T-cell (primary cell): Measurements from ENCODE around the gene ABCB11. TPM values are rescaled to one million over a fixed set of nuclear protein-coding genes. Genes with fewer than 3 reads are reported as not detected.
"Not testable (repeated sequence)": the region's sequence is repeated elsewhere in the genome, so short reads cannot be mapped to it uniquely, and the experiment has no call there.

ENCODE experiments used
- ATAC-seq, 4 experiments: fragments of 200-7000 bp in 3 of 4; fragments of 150-1000 bp in 1 of 4; cut with Tn5 transposase; replicated peaks in 1 of 4; 1 replicate in 3 of 4; 2 replicates in 1 of 4; pipeline ENCODE4 v1.10.0; 2021; ENCODE audit warnings: moderate library complexity in 3 of 4, mild to moderate bottlenecking in 2 of 4, moderate number of reproducible peaks in 1 of 4
- CTCF ChIA-PET, 2 donors: fragments of 300-600 bp; sonication (Branson Sonifier 250); formaldehyde crosslinking; loops; one replicate each; lab custom pipeline; 2022; ENCODE audit warnings: antibody characterized with exemption in 2 of 2; lab: Charles Lee
- POLR2A ChIA-PET, 2 donors: fragments of 300-600 bp; sonication (Branson Sonifier 250); formaldehyde crosslinking; loops; one replicate each; lab custom pipeline; 2022; ENCODE audit warnings: antibody characterized with exemption in 2 of 2; lab: Charles Lee
- DNase-seq, 35 experiments: peaks; one replicate each; pipeline versions ENCODE4 v3.0.0 to v3.0.0-alpha.2; 2013 to 2023
- H3K27ac ChIP-seq: one replicate; pipeline ENCODE4 v1.5.1; 2013; ENCODE audit warnings: low read length
- H3K27me3 ChIP-seq, 2 experiments: replicated peaks in 1 of 2; 1 replicate in 1 of 2; 2 replicates in 1 of 2; pipeline versions ENCODE4 v1.6.1 to v1.7.0; 2013; ENCODE audit warnings: low read length in 1 of 2, mixed read lengths in 1 of 2; ENCODE audit not compliant: control insufficient read depth in 2 of 2, insufficient read depth in 2 of 2; ENCODE audit errors: extremely low read depth in 1 of 2
- H3K36me3 ChIP-seq, 2 donors: 1 replicate in 1 of 2; 2 replicates in 1 of 2; pipeline versions ENCODE4 v1.6.1 to v1.7.0; 2013; ENCODE audit warnings: low read length in 1 of 2; ENCODE audit not compliant: control insufficient read depth in 2 of 2, insufficient read depth in 1 of 2; ENCODE audit errors: extremely low read depth in 1 of 2
- H3K4me1 ChIP-seq, 2 experiments: 1 replicate in 1 of 2; 2 replicates in 1 of 2; pipeline versions ENCODE4 v1.6.1 to v1.7.0; 2013; ENCODE audit warnings: low read length in 2 of 2, mixed read lengths in 1 of 2; ENCODE audit not compliant: insufficient read depth in 2 of 2, control insufficient read depth in 1 of 2; ENCODE audit errors: extremely low read depth in 1 of 2
- H3K4me3 ChIP-seq, 2 donors: 1 replicate in 1 of 2; 2 replicates in 1 of 2; pipeline versions ENCODE4 v1.5.1 to v1.7.0; 2013; ENCODE audit warnings: mild to moderate bottlenecking in 2 of 2, low read length in 1 of 2, moderate library complexity in 1 of 2; ENCODE audit not compliant: control insufficient read depth in 1 of 2; ENCODE audit errors: extremely low read depth in 1 of 2
- H3K9me3 ChIP-seq: 2 replicates; pipeline ENCODE4 v1.7.0; 2013
- H3K27ac Mint-ChIP-seq, 2 donors: one replicate each; pipeline ENCODE4 v1.8.0; 2020 to 2021; ENCODE audit warnings: mild to moderate bottlenecking in 2 of 2, mixed read lengths in 2 of 2
- H3K27me3 Mint-ChIP-seq, 2 donors: one replicate each; pipeline ENCODE4 v1.8.0; 2021 to 2022; ENCODE audit warnings: mixed read lengths in 2 of 2
- H3K36me3 Mint-ChIP-seq: one replicate; pipeline ENCODE4 v1.8.0; 2021; ENCODE audit warnings: mixed read lengths
- H3K4me1 Mint-ChIP-seq, 3 donors: one replicate each; pipeline ENCODE4 v1.8.0; 2020 to 2022; ENCODE audit warnings: mixed read lengths in 3 of 3, mild to moderate bottlenecking in 1 of 3
- H3K4me3 Mint-ChIP-seq, 3 donors: one replicate each; pipeline ENCODE4 v1.8.0; 2020 to 2022; ENCODE audit warnings: mild to moderate bottlenecking in 3 of 3, mixed read lengths in 3 of 3, moderate library complexity in 3 of 3
- H3K9me3 Mint-ChIP-seq, 3 donors: one replicate each; pipeline ENCODE4 v1.8.0; 2020 to 2022; ENCODE audit warnings: mixed read lengths in 3 of 3
- WGBS: methylation state at CpG from one replicate; pipeline ENCODE4 v1.1.5; 2013; ENCODE audit warnings: missing lambda C conversion rate; ENCODE audit not compliant: insufficient coverage; 5-methylcytosine and 5-hydroxymethylcytosine counted together
- total RNA-seq, 35 experiments: library from RNA in 6 of 35; stranded (reverse) in 6 of 35; fragments of 120-200 nt in 1 of 35; gene quantifications; one replicate each; pipeline versions ENCODE4 v1.2.1 to v1.2.4 and lab custom pipeline; 2013 to 2026

The ABCB11 gene
- total RNA-seq, 5 donors from 2014 or later (not counting 1 experiment from before 2014, with no cell fraction given) = 0.03 TPM; not detected in 3

DNA sequence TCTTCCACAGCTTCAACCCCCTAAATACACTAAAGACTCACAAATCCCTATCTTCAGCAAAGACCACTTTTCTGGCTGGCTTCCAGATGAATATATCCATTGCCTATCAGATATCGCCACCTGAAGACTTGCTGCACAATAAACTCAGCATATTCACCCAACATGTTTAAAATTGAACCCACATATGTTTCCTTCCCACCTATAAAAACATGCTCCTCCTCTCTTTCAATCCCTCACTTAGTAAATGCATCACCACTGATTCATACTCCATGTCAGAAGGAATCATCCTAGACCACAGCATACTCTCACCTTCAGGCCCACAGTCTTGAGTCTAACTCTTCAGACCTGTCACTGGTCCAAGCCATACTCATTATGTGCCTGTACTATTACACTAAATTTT is 146.1 kb downstream of the ABCB11 start:
- Histone ChIP-seq H3K9me3 (no peaks in the 10 kb centered on the region), H3K27ac (no peak overlapping the region), H3K4me3 (no peak overlapping the region), H3K4me1 (peaks cover 0 to 4% of the 10 kb centered on the region in 2 experiments), H3K27me3 (no peaks in the 10 kb centered on the region), H3K36me3 (no peaks in the 10 kb centered on the region)
- no peak for DNase-seq
- H3K4me1 Mint-ChIP-seq = peaks cover 4 to 14% (median 6%) of the 10 kb centered on the region in 3 donors
- no peaks in the 10 kb centered on the region for H3K36me3 Mint-ChIP-seq
- no peak overlapping the region for H3K4me3 Mint-ChIP-seq
- WGBS = 90% methylated on average over 1 of the region's 1 CpG
- H3K9me3 Mint-ChIP-seq = no peaks in the 10 kb centered on the region
- CTCF ChIA-PET = interaction anchor here in 1 of 2 donors (0.6 kb wide), 1 partner anchor 540 kb away, joined by 3 read pairs; no protein-coding TSS in a partner anchor
- H3K27me3 Mint-ChIP-seq = no peaks in the 10 kb centered on the region
- ATAC-seq = no peak
- no peak overlapping the region for H3K27ac Mint-ChIP-seq
- POLR2A ChIA-PET = no interaction called here

DNA sequence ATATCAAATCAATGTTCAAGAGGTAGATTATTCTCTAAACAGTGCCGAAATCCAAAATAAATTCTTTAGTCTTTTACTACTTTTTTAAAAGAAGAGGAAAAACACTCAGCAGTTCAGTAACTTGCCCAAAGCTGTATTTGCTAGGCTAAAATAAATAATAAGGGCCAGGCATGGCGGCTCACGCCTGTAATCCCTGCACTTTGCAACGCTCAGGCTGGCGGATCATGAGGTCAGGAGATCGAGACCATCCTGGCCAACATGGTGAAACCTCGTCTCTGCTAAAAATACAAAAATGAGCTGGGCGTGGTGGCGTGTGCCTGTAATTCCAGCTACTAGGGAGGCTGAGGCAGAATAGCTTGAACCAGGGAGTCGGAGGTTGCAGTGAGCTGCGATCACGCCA is 149.0 kb downstream of the ABCB11 start:
- POLR2A ChIA-PET, H3K27ac Mint-ChIP-seq, ATAC-seq, H3K27me3 Mint-ChIP-seq, CTCF ChIA-PET, H3K36me3 ChIP-seq, H3K27me3 ChIP-seq, H3K4me1 ChIP-seq, H3K27ac ChIP-seq, H3K9me3 ChIP-seq, DNase-seq, H3K4me3 Mint-ChIP-seq, H3K4me3 ChIP-seq, H3K9me3 Mint-ChIP-seq, H3K36me3 Mint-ChIP-seq: not testable (repeated sequence)
- peaks cover 0 to 16% (median 3%) of the 10 kb centered on the region in 3 donors for H3K4me1 Mint-ChIP-seq
- WGBS = 96% methylated on average over 8 of the region's 12 CpGs

DNA sequence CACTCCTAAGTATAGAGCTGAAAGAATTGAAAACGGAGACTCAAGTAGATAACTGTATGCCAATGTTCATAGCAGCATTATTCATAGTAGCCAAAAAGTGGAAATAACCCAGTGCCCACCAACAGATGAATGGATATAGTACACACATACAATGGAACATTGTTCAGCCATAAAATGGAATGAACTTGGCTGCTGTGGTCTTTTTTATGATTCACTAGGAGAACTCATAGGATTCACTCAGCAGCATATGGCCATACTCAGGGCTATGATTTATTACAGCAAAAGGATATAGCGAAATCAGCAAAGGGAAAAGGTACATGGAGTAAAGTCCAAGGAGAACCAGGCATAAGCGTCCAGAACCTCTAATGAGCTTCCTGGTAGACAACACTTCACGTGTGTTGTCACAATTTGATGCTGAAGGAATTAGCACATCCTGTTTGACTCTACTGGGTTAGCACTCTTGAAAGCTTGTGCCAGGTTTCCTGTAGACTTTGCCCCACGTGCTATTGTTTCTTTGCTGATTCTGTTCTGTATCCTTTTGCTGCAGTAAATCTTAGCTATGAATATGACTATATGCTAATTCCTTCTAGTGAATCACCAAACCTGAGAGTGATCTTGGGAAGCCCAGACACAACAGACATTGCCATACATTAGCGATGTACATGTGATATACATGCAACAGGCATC is 156.6 kb downstream of the ABCB11 start:
- WGBS = 92% methylated on average over 3 of the region's 6 CpGs
- H3K27ac Mint-ChIP-seq = no peak overlapping the region

DNA sequence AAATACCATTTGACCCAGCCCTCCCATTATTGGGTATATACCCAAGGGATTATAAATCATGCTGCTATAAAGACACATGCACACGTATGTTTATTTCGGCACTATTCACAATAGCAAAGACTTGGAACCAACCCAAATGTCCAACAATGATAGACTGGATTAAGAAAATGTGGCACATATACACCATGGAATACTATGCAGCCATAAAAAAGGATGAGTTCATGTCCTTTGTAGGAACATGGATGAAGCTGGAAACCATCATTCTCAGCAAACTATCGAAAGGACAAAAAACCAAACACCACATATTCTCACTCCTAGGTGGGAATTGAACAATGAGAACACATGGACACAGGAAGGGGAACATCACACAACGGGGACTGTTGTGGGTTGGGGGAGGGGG is 160.3 kb downstream of the ABCB11 start:
- H3K9me3 ChIP-seq, H3K4me1 Mint-ChIP-seq, H3K27me3 ChIP-seq, H3K36me3 Mint-ChIP-seq, DNase-seq, H3K4me3 Mint-ChIP-seq, CTCF ChIA-PET, H3K27ac ChIP-seq, H3K9me3 Mint-ChIP-seq, H3K27me3 Mint-ChIP-seq, ATAC-seq, H3K4me1 ChIP-seq, H3K27ac Mint-ChIP-seq, H3K4me3 ChIP-seq, H3K36me3 ChIP-seq: not testable (repeated sequence)
- POLR2A ChIA-PET = interaction anchor here in 1 of 2 donors (0.8 kb wide), 1 partner anchor 141 kb away, joined by 3 read pairs; no protein-coding TSS in a partner anchor
- no CpG with 5 or more reads among the region's 4 CpGs for WGBS

More for the DNA sequence above, 156.6 kb downstream of the ABCB11 start:
- Histone ChIP-seq H3K4me3 (no peak overlapping the region), H3K4me1 (no peaks in the 10 kb centered on the region), H3K27ac (no peak overlapping the region), H3K9me3 (no peaks in the 10 kb centered on the region), H3K36me3 (no peaks in the 10 kb centered on the region), H3K27me3 (no peaks in the 10 kb centered on the region)
- Mint-ChIP-seq H3K36me3 (no peaks in the 10 kb centered on the region), H3K4me1 (peaks cover 0 to 9% (median 4%) of the 10 kb centered on the region in 3 donors), H3K27me3 (no peaks in the 10 kb centered on the region), H3K4me3 (no peak overlapping the region), H3K9me3 (no peaks in the 10 kb centered on the region)
- ATAC-seq (no peak), DNase-seq (no peak)
- ChIA-PET POLR2A (no interaction called here), CTCF (no interaction called here)

Other genes starting within 250 kb of the ABCB11 start
- under 1 TPM in 4 of 5 donors, not detected in 1; 0.13 to 0.82 (median 0.45) TPM for gene NOSTRIN, start 228.7 kb downstream of the ABCB11 start, total RNA-seq
- gene SPC25, start 140.9 kb downstream of the ABCB11 start, total RNA-seq = under 1 TPM in 3 of 5 donors, not detected in 2; 0.32 to 0.83 (median 0.43) TPM
- not detected for gene G6PC2, start 130.0 kb downstream of the ABCB11 start, total RNA-seq
- gene DHRS9, start 38.2 kb upstream of the ABCB11 start, total RNA-seq = not detected